K562 (cell line): ENCODE data around the gene WDPCP.

Experiments
- CEBPB ChIP-seq: fragments of 450-650 bp; IDR thresholded peaks from 2 replicates; pipeline ENCODE4 v1.6.1; 2016; ENCODE audit warnings: missing genetic modification characterization, missing compliant biosample characterization
- POLR2AphosphoS5 ChIP-seq: IDR thresholded peaks from 2 replicates; pipeline ENCODE4 v1.6.1; 2011; ENCODE audit warnings: mild to moderate bottlenecking, low read depth, low read length, moderate library complexity; ENCODE audit not compliant: control insufficient read depth, insufficient read depth
- TBL1XR1 ChIP-seq, 2 experiments: IDR thresholded peaks; 2 replicates each; pipeline ENCODE4 v1.6.1; 2012; ENCODE audit warnings: improper control_type of control experiment in 2 of 2, low read length in 2 of 2, mild to moderate bottlenecking in 1 of 2

DNA sequence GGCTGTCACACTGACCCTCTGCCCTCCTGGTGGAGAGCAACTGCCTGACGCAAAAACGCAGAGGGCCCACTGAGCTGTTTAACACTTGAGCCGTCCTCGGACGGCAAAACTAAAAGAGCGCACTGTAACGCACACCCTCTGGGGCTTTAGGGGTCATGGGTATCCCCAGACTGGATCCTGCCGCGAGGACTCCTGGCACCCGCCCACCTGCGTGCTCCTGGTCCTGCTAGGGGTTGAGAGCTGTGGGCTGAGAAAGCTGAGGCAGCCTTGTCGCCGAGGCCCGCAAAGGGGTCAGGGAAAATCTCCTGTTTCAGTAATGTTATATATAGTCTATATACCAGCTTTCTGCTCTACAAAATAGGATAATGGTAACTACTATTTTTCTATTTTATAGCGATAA lies 39.6 kb upstream of the WDPCP start:
- TF ChIP-seq CEBPB (no peak), POLR2AphosphoS5 (no peak), TBL1XR1 (IDR thresholded peaks at IDR 0.05; ENCODE audit: low read length in 2 of 2) (no peak)
